Upper lobe of left lung (tissue), 4 donors: ENCODE measurements around the gene SRSF11.

Experiments
- CTCF ChIP-seq, 6 experiments: fragments of 450-650 bp in 4 of 6; fragments of 200-600 bp in 2 of 6; sonication (generic) in 2 of 6; IDR thresholded peaks; one replicate each; pipeline ENCODE4 v1.5.1; 2016 to 2019; ENCODE audit warnings: antibody characterized with exemption in 6 of 6
- POLR2A ChIP-seq, 4 donors: fragments of 450-650 bp; IDR thresholded peaks; one replicate each; pipeline ENCODE4 v1.5.1; 2016 to 2017; ENCODE audit warnings: antibody characterized with exemption in 4 of 4, mild to moderate bottlenecking in 2 of 4
- POLR2AphosphoS5 ChIP-seq, 2 donors: sonication (generic); formaldehyde crosslinking; IDR thresholded peaks; one replicate each; pipeline ENCODE4 v1.5.1; 2017; ENCODE audit warnings: antibody characterized with exemption in 2 of 2

GRCh38 chr1:70208292-70208691, 12.9 kb upstream of the SRSF11 start:
- TF ChIP-seq CTCF (IDR thresholded peaks at IDR 0.05) (no peak), POLR2A (IDR thresholded peaks at IDR 0.05) (no peak), POLR2AphosphoS5 (IDR thresholded peaks at IDR 0.05) (no peak)
